ENCODE results near the gene FAM180A.

DNA sequence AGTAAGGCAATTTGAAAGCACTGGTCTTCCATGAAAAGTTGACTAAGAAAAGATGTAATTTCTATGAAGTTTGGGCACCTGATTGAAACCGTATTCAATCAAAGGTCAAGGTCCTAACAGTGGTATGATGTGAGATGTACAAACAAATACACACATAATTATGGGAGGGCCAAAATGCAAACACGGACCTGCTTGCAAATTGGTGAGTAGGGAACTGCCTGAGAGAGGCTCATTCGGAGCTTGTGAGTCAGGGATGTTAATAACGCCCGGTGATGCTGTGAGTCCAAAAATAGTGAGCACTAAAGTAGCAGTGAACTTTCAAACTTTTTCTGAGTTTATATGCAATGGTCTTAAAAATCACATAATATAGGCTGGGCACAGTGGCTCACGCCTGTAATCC is 34.2 kb upstream of the FAM180A start:
- no peak for TF ChIP-seq TP53 (CRISPR knock-in tag; IDR thresholded peaks at IDR 0.05)
- TF ChIP-seq, protein P1, sequence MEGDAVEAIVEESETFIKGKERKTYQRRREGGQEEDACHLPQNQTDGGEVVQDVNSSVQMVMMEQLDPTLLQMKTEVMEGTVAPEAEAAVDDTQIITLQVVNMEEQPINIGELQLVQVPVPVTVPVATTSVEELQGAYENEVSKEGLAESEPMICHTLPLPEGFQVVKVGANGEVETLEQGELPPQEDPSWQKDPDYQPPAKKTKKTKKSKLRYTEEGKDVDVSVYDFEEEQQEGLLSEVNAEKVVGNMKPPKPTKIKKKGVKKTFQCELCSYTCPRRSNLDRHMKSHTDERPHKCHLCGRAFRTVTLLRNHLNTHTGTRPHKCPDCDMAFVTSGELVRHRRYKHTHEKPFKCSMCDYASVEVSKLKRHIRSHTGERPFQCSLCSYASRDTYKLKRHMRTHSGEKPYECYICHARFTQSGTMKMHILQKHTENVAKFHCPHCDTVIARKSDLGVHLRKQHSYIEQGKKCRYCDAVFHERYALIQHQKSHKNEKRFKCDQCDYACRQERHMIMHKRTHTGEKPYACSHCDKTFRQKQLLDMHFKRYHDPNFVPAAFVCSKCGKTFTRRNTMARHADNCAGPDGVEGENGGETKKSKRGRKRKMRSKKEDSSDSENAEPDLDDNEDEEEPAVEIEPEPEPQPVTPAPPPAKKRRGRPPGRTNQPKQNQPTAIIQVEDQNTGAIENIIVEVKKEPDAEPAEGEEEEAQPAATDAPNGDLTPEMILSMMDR (IDR thresholded peaks at IDR 0.05): no peak
- TF ChIP-seq, protein P2, sequence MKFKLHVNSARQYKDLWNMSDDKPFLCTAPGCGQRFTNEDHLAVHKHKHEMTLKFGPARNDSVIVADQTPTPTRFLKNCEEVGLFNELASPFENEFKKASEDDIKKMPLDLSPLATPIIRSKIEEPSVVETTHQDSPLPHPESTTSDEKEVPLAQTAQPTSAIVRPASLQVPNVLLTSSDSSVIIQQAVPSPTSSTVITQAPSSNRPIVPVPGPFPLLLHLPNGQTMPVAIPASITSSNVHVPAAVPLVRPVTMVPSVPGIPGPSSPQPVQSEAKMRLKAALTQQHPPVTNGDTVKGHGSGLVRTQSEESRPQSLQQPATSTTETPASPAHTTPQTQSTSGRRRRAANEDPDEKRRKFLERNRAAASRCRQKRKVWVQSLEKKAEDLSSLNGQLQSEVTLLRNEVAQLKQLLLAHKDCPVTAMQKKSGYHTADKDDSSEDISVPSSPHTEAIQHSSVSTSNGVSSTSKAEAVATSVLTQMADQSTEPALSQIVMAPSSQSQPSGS (CRISPR knock-in tag; IDR thresholded peaks at IDR 0.05; ENCODE audit: borderline replicate concordance, low read depth): no peak
- TF ChIP-seq JUN (CRISPR knock-in tag; IDR thresholded peaks at IDR 0.05): no peak
- no peak for TF ChIP-seq MAX (CRISPR knock-in tag; IDR thresholded peaks at IDR 0.05)
- no peak for TF ChIP-seq ETV6 (CRISPR knock-in tag; IDR thresholded peaks at IDR 0.05)

Measured in WTC11 (cell line).